HG03469 (cell line): ENCODE measurements around the gene VSIG1.
A peak's percentile ranks its signal among the peaks of the same experiment; 100 is the strongest.

Experiments used
- ATAC-seq: cut with Tn5 transposase; IDR thresholded peaks from one replicate; pipeline ENCODE4 v1.9.1; 2021; ENCODE audit warnings: mild to moderate bottlenecking, moderate library complexity, moderate number of reproducible peaks; ENCODE audit not compliant: unreplicated experiment

VSIG1 gene

GRCh38 chrX:108064001-108064400 is 19.1 kb downstream of the VSIG1 start:
- ATAC-seq = no peak

- ATAC-seq = peak; percentile 36
These were observed 19.7 kb downstream of the VSIG1 start for GRCh38 chrX:108064613-108065012.

- ATAC-seq = no peak
These were observed 23.3 kb downstream of the VSIG1 start for GRCh38 chrX:108068121-108068520.

- no peak for ATAC-seq
These were observed 26.0 kb downstream of the VSIG1 start for GRCh38 chrX:108070891-108071290.

- no peak for ATAC-seq
These were observed 26.7 kb downstream of the VSIG1 start for GRCh38 chrX:108071578-108071977.

DNA sequence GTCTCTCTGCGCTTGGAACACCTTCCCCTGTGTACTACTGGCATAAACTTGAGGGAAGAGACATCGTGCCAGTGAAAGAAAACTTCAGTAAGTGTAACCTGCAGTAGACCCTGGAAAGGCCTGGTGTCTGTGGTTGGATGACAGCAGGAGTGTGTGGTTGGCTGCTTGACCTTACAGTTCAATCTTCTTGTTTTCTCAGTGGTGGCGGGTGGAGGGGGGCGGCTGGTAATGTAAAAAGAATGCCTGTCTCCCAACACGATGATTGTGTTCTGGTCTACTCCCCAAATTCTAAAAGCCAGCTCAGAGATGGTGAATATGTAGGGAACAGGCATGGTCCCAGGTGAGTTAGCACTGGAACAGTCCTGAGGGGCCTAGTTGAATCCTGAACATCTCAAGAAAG is 27.9 kb downstream of the VSIG1 start:
- no peak for ATAC-seq

GRCh38 chrX:108081110-108081509 is 36.2 kb downstream of the VSIG1 start:
- no peak for ATAC-seq

DNA sequence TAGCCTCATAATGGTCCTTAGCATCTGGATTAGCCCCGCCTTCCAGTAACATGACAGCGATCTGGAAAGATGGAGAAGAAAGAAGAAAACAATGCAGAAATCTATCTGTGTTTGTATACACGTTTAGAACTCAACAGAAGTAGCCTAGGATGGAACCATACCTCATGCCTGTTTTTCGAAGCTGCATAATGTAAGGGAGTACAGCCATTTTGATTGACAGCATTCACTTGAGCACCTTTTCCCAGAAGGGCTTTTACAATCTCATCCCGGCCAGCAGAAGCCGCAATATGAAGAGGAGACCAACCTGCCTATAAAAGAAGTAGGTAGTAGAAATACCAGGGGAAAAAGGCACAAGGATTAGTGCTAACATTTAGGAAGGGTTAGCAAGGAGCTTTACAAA is 42.9 kb downstream of the VSIG1 start:
- ATAC-seq = no peak

GRCh38 chrX:108088511-108088910 is 43.6 kb downstream of the VSIG1 start:
- ATAC-seq = no peak

DNA sequence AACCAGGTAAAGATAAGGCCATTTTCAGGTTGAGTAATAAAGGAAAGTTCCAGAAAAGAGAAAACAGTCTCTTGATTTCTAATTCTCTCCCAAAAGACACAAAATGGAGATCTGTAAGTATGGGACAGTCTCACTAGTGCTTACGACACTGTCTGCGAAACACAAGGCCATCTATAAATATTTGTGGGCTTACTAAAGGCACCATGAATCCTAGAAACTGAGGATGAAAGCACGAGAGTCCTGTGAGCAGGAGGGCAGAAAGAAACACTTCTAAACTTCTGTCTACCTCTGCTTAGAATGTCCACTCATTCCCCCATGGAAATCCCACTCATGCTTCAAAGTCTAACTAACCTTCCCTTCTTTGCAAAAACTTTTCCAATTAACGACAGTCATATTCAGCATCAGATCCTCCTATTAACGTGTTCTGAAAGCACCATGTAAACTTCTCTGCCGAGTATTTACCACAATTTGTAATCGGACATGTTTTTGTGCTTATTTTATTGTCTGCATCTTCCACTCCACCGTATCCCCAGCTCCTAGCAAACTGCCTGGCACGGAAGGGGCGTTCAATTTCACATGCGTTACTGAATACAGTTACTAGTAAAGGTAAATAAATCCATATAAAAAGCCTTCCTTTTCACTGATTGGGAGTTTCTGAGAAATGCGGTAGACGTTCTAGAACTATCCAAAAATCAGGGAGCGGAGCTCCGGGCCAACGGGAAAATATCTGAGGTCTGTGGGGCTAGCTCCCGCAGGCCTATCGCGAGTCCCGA is 45.8 kb downstream of the VSIG1 start:
- ATAC-seq = peak; percentile 5

- ATAC-seq = peak; percentile 93
These were observed 46.5 kb downstream of the VSIG1 start, which contains the start of the genes ATG4A and PSMD10 for GRCh38 chrX:108091264-108091877. Gene ATG4A (plus strand): TSS chrX:108091778. CDS start chrX:108091827, 49 bp downstream. Gene PSMD10 (minus strand): TSS chrX:108091542. CDS start chrX:108091520, 22 bp downstream.

GRCh38 chrX:108091878-108092291 is 47.0 kb downstream of the VSIG1 start:
- ATAC-seq = peak; percentile 16

DNA sequence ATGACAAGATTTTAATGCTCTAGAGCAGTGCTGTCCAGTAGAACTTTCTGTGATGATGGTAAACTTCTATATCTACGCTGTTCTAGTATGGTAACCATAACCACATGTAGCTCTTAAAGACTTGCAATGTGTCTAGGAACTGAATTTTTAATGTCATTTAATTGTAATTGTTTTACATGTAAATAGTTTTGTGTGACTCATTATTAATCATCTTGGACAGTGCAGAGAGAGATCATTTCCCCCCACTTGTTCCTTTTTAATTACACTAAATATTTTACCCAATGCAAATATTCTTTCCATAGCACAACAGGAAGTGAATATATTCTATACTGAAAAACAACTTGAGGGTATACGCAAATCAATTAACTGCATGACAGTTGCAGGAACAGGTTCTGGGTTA is 52.5 kb downstream of the VSIG1 start:
- ATAC-seq = no peak

DNA sequence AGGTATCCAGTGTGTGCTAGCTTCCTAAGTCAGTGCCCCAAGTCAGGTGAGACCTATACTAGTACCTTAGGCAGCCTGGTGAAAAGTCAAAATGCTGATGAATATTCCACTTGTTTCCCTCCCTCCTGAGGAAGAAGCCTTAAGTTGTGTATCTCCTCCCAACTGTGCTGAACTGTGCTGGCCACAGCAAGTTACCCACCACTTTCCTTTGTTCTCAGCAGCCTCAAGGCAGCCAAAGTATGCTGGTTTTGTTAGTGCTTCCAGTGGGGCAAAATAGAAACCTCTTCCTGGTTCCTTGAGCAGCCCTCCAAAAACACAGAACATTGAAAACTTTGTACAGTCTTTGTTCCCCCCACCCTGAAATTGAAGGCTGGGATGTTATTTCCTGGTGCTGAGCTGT is 60.6 kb downstream of the VSIG1 start:
- no peak for ATAC-seq

GRCh38 chrX:108114541-108114940 is 69.7 kb downstream of the VSIG1 start:
- ATAC-seq = no peak

GRCh38 chrX:108117988-108118387 is 73.1 kb downstream of the VSIG1 start:
- ATAC-seq = no peak

DNA sequence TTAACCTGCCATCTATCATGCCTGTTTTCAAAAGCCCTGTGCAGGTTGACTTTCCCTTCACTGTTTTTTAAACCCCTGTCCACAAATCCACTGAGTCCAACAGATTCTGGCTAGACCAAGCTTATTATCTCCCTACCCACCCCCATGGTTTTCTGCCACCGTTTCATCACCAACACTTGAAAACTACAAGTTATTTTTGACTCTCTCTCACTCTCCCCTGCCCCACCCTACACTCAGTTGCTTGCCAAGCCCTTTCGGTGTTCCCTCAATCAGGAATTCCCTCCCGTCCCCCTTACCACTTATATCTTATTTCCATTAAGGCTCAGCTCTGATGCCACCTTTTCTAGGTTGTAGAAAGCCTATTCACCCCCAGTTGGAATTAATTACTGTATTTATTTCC is 76.4 kb downstream of the VSIG1 start:
- no peak for ATAC-seq

DNA sequence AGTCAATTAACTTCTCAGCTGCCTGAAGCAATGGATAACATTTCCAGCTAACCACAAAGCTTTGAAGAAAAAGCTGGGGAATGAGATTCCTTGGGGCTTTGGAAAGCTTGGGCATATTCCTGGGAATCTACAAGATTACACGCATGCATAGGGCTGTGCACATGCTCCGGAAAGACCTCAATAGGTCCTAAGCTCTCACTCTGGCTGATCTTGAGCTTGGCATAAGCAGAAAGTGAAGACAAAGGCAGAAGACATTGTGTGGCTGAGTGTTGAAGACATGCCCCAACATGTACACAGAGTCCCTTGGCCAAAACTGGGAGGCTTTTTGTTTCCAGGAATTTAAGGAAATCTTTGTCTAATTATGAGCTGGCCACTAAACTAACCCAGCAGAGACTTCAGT is 77.9 kb downstream of the VSIG1 start:
- no peak for ATAC-seq

- no peak for ATAC-seq
These were observed 78.9 kb downstream of the VSIG1 start for GRCh38 chrX:108123591-108124366.

DNA sequence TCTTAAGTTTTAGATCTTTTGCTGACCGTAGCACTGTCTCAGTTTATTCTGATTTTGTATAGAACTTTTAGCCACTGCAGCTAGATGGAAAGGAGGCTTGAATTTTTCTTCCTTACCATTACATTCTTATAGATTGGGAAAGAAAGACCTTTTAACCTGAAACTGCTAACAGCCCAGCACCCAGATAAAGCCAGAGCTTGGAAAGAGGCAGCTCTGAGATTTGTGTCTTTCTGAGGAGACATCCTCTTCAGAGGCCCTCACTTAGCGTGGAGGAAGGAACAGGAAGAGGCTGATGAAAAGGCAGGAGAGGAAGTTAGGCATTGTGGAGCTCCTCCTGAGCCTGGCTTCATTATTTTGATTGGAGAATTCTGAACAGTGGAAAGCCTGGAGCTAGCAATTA is 81.8 kb downstream of the VSIG1 start:
- no peak for ATAC-seq

DNA sequence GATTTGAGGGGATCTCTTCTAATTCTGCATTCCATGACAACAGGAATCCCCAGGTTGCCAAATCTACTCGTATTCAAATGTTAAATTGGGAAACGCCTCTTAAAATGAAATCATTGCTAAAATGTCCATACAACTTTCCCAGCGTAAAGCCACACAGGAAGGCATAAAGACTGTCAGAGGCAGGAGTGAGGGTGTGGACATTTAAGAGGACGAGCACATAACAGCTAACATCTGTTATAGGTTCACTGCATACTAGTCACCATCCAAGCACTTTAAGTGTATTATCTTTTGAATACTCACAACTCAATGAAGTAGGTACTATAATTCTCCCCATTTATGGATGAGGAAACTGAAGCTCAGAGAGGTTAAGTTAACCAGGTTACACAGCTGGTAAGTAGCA is 82.3 kb downstream of the VSIG1 start:
- no peak for ATAC-seq
